ENCODE results near the gene PEX5. TPM values are rescaled to one million over a fixed set of nuclear protein-coding genes. Genes with fewer than 3 reads are reported as not detected.

The PEX5 gene
- total and polyA plus RNA-seq, 2 of the 8 experiments (the other 6 are each of a cell fraction or from before 2014, with no cell fraction given): 16.8 to 50.5 TPM

- Histone ChIP-seq H4K8ac (ENCODE audit: extremely low read depth, insufficient read depth, low read length) (no peak overlapping the region), H2BK12ac (ENCODE audit: low read depth, low read length) (no peak overlapping the region), H3K4ac (replicated peaks; ENCODE audit: insufficient read length, low read depth, low read length) (no peak overlapping the region), H3K23ac (ENCODE audit: insufficient read length) (no peak overlapping the region), H3K27me3 (replicated peaks in 1 of 4; ENCODE audit: control insufficient read depth in 3 of 4, extremely low read depth in 1 of 4, insufficient read depth in 3 of 4, low read length in 3 of 4) (no peaks in the 10 kb centered on the region), H4K91ac (replicated peaks; ENCODE audit: insufficient read length, low read length) (no peak overlapping the region), H3K79me1 (ENCODE audit: low read depth, low read length) (no peaks in the 10 kb centered on the region), H3K36me3 (ENCODE audit: control insufficient read depth in 2 of 4, insufficient read depth in 4 of 4, low read length in 3 of 4) (peaks cover 18 to 75% (median 62%) of the 10 kb centered on the region in 4 experiments), H2BK20ac (ENCODE audit: low read length) (no peak overlapping the region), H3K9ac (replicated peaks in 1 of 4; ENCODE audit: extremely low read depth in 1 of 4, low read depth in 3 of 4, low read length in 3 of 4) (no peak overlapping the region), H2BK15ac (ENCODE audit: low read length) (no peak overlapping the region), H3K79me2 (ENCODE audit: control insufficient read depth in 1 of 2, insufficient read depth in 2 of 2, low read length in 2 of 2) (no peaks in the 10 kb centered on the region), H3K9me3 (ENCODE audit: insufficient read depth in 2 of 2, low read depth in 1 of 2, low read length in 1 of 2) (peaks cover 19 to 23% of the 10 kb centered on the region in 2 experiments), H3K4me2 (ENCODE audit: insufficient read depth in 1 of 2, low read depth in 2 of 2, low read length in 2 of 2) (no peak overlapping the region), H3K23me2 (ENCODE audit: low read depth, low read length) (no peaks in the 10 kb centered on the region; the same call in 1 of the 2 replicates), H2BK120ac (replicated peaks; ENCODE audit: low read depth, low read length) (no peak overlapping the region), H2BK5ac (ENCODE audit: low read depth, low read length) (no peak overlapping the region), H2AFZ (ENCODE audit: low read length) (no peak overlapping the region), H3K14ac (ENCODE audit: insufficient read length) (no peak overlapping the region), H3K27ac (ENCODE audit: low read depth, low read length) (no peak overlapping the region), H4K20me1 (replicated peaks in 1 of 2; ENCODE audit: control insufficient read depth in 1 of 2, insufficient read depth in 2 of 2, low read length in 2 of 2) (no peaks in the 10 kb centered on the region), H3K18ac (ENCODE audit: extremely low read depth, low read length) (no peak overlapping the region), H2AK5ac (ENCODE audit: low read depth, low read length) (no peak overlapping the region), H4K5ac (ENCODE audit: insufficient read length, low read depth, low read length) (no peak overlapping the region), H3K4me1 (replicated peaks in 1 of 4; ENCODE audit: control insufficient read depth in 3 of 4, insufficient read depth in 4 of 4, low read length in 3 of 4) (no peaks in the 10 kb centered on the region), H3K4me3 (ENCODE audit: extremely low read depth in 1 of 4, insufficient read depth in 2 of 4, low read depth in 3 of 4, low read length in 4 of 4) (no peak overlapping the region), H3K56ac (replicated peaks; ENCODE audit: insufficient read length, low read depth, low read length) (no peak overlapping the region)
- WGBS, 2 experiments (ENCODE audit: extremely low coverage in 1 of 2, insufficient coverage in 1 of 2, insufficient read length in 1 of 2, insufficient replicate concordance in 2 of 2, low coverage in 1 of 2, low lambda C conversion rate in 2 of 2, missing lambda C conversion rate in 1 of 2): 94% methylated on average over 10 of the region's 10 CpGs; no CpG with 5 or more reads in 1 of the 2 experiments
- ChIA-PET POLR2A (ENCODE audit: partially characterized antibody) (no interaction called here), CTCF (ENCODE audit: partially characterized antibody) (interaction anchor here (1.1 to 2.1 kb wide), 2 partner anchors 13 to 337 kb away, joined by 3 to 8 read pairs; no protein-coding TSS in a partner anchor)
- DNase-seq (ENCODE audit: low read depth in 1 of 2, low spot score in 2 of 2) (no peak), FAIRE-seq (no peak)
- TF ChIP-seq RXRA (IDR thresholded peaks at IDR 0.05; ENCODE audit: insufficient read depth, low read depth, low read length): no peak
- TF ChIP-seq RAD21 (IDR thresholded peaks at IDR 0.05 in 1 of 2, conservative IDR thresholded peaks at IDR 0.05 in 1 of 2; ENCODE audit: low read depth in 2 of 2, low read length in 2 of 2): no peak
- no peak for TF ChIP-seq CHD1 (IDR thresholded peaks at IDR 0.05; ENCODE audit: low read depth, low read length)
- no peak for TF ChIP-seq NANOG (IDR thresholded peaks at IDR 0.05; ENCODE audit: insufficient read depth, low read depth, low read length, poor library complexity, severe bottlenecking)
- no peak for TF ChIP-seq TEAD4 (IDR thresholded peaks at IDR 0.05; ENCODE audit: low read depth, low read length)
- no peak for TF ChIP-seq YY1 (IDR thresholded peaks at IDR 0.05; ENCODE audit: low read depth, low read length)
- TF ChIP-seq KDM4A (IDR thresholded peaks at IDR 0.05; ENCODE audit: low read depth, low read length, severe bottlenecking): no peak
- TF ChIP-seq GABPA (IDR thresholded peaks at IDR 0.05; ENCODE audit: borderline replicate concordance, insufficient read depth, low read length): no peak
- TF ChIP-seq BCL11A (IDR thresholded peaks at IDR 0.05; ENCODE audit: low read depth in 2 of 2, low read length in 2 of 2): no peak
- TF ChIP-seq KDM5A (IDR thresholded peaks at IDR 0.05; ENCODE audit: low read length): no peak
- TF ChIP-seq SIX5 (IDR thresholded peaks at IDR 0.05; ENCODE audit: low read depth, low read length): no peak
- TF ChIP-seq KDM1A (IDR thresholded peaks at IDR 0.05; ENCODE audit: borderline replicate concordance, low read length): no peak
- TF ChIP-seq CBX8 (IDR thresholded peaks at IDR 0.05; ENCODE audit: borderline replicate concordance, low read depth, low read length): no peak
Measured at GRCh38 chr12:7207866-7208625, 18.6 kb downstream of the PEX5 start.
